ENCODE measurements around the gene SULT4A1. TPM values are rescaled to one million over a fixed set of nuclear protein-coding genes. Genes with fewer than 3 reads are reported as not detected.

SULT4A1 gene
- total RNA-seq, 1 experiment from 2014 or later: 15.0 TPM

GRCh38 chr22:43905681-43906080 is 43.4 kb upstream of the SULT4A1 start:
- Histone ChIP-seq H3K79me1 (ENCODE audit: insufficient read depth, low read depth, low read length, poor library complexity, severe bottlenecking) (no peaks in the 10 kb centered on the region), H3K14ac (ENCODE audit: insufficient read depth, low read length) (no peak overlapping the region), H3K27me3 (ENCODE audit: insufficient read depth, low read length) (no peaks in the 10 kb centered on the region), H3K23me2 (ENCODE audit: insufficient read length, low read depth, low read length, poor library complexity, severe bottlenecking) (no peaks in the 10 kb centered on the region), H2BK5ac (ENCODE audit: insufficient read length, low read length) (no peak overlapping the region), H3K4me2 (ENCODE audit: insufficient read depth, insufficient read length, low read length) (no peak overlapping the region), H2BK15ac (ENCODE audit: low read depth, low read length) (no peak overlapping the region), H2BK12ac (ENCODE audit: insufficient read length, low read depth, low read length) (no peak overlapping the region), H3K4me1 (ENCODE audit: insufficient read depth, low read length) (no peaks in the 10 kb centered on the region), H3K23ac (ENCODE audit: insufficient read length, low read depth, low read length) (no peak overlapping the region), H2BK120ac (ENCODE audit: low read depth, low read length, poor library complexity, severe bottlenecking) (no peak overlapping the region), H4K20me1 (ENCODE audit: control insufficient read depth, insufficient read depth, insufficient read length) (no peaks in the 10 kb centered on the region), H3K18ac (ENCODE audit: insufficient read length, low read depth, low read length) (no peak overlapping the region), H2AK5ac (ENCODE audit: insufficient read length, low read length) (no peak overlapping the region), H2BK20ac (ENCODE audit: low read depth, low read length, poor library complexity, severe bottlenecking) (no peak overlapping the region), H4K5ac (ENCODE audit: insufficient read length, low read depth, low read length) (no peak overlapping the region), H3K27ac (ENCODE audit: insufficient read length, low read depth, low read length) (no peak overlapping the region), H3K9me3 (ENCODE audit: control insufficient read depth, low read depth, low read length) (no peaks in the 10 kb centered on the region), H3K4ac (ENCODE audit: low read depth, low read length) (no peak overlapping the region), H4K8ac (replicated peaks; ENCODE audit: insufficient read length, low read depth, low read length) (no peak overlapping the region), H4K91ac (ENCODE audit: insufficient read length, low read depth, low read length) (no peak overlapping the region), H2AFZ (ENCODE audit: low read length) (no peak overlapping the region), H3K56ac (ENCODE audit: insufficient read length, low read depth, low read length) (no peak overlapping the region), H3K9ac (ENCODE audit: extremely low read depth, insufficient read length, low read length) (no peak overlapping the region), H3K79me2 (ENCODE audit: insufficient read depth, low read length) (no peaks in the 10 kb centered on the region), H3T11ph (ENCODE audit: low read length) (no peak overlapping the region)
- no peak overlapping the region for H3K4me3 Mint-ChIP-seq
- peaks cover 0 to 14% (median 0%) of the 10 kb centered on the region in 3 experiments; a peak in 3 of 7 replicates for H3K36me3 Mint-ChIP-seq (ENCODE audit: insufficient read depth in 1 of 3, low read depth in 3 of 3)
- H3K9me3 Mint-ChIP-seq: peaks cover 12 to 17% of the 10 kb centered on the region in 2 experiments; a peak in 4 of 5 replicates
- peaks cover 9 to 11% of the 10 kb centered on the region in 2 experiments for H3K4me1 Mint-ChIP-seq
- no peak for DNase-seq
- H3K27ac Mint-ChIP-seq: no peak overlapping the region
- no peak for TF ChIP-seq CTCF (conservative IDR thresholded peaks at IDR 0.05)
- H3K27me3 Mint-ChIP-seq (ENCODE audit: low read depth): peaks cover 32% of the 10 kb centered on the region
- WGBS (ENCODE audit: extremely low coverage, insufficient read length, low lambda C conversion rate): no CpG with 5 or more reads among the region's 7 CpGs

Data from H9 (cell line).